Type B pancreatic cell (in vitro differentiated cells): Measurements from ENCODE around the gene ZFYVE19. TPM values are rescaled to one million over a fixed set of nuclear protein-coding genes. Genes with fewer than 3 reads are reported as not detected.

Source experiments
- DNase-seq: peaks from one replicate; pipeline ENCODE4 v3.0.0; 2021; ENCODE audit warnings: mixed read lengths; ENCODE audit not compliant: unreplicated experiment; ENCODE audit errors: extremely low spot score
- H3K27ac Mint-ChIP-seq: 2 replicates; pipeline ENCODE4 v1.8.0; 2021; ENCODE audit warnings: mild to moderate bottlenecking, mixed read lengths
- H3K27me3 Mint-ChIP-seq: 2 replicates; pipeline ENCODE4 v1.8.0; 2021; ENCODE audit warnings: mixed read lengths
- H3K36me3 Mint-ChIP-seq: 2 replicates; pipeline ENCODE4 v1.8.0; 2021; ENCODE audit warnings: mixed read lengths
- H3K4me1 Mint-ChIP-seq: one replicate; pipeline ENCODE4 v1.8.0; 2021; ENCODE audit warnings: mixed read lengths; ENCODE audit not compliant: unreplicated experiment
- H3K4me3 Mint-ChIP-seq: 2 replicates; pipeline ENCODE4 v1.8.0; 2021; ENCODE audit warnings: mild to moderate bottlenecking, mixed read lengths
- H3K9me3 Mint-ChIP-seq: 2 replicates; pipeline ENCODE4 v1.8.0; 2021; ENCODE audit warnings: mixed read lengths
- total RNA-seq: library from RNA; stranded (reverse); gene quantifications from 2 replicates; pipeline ENCODE4 v1.2.1, GENCODE V29; 2021; ENCODE audit warnings: low replicate concordance
- TF ChIP-seq, protein P1 (sequence below): fragments of 200-600 bp; sonication (generic); conservative IDR thresholded peaks from 2 replicates; pipeline ENCODE4 v1.5.0; 2021; ENCODE audit warnings: antibody characterized with exemption, mild to moderate bottlenecking

The ZFYVE19 gene
- total RNA-seq, 1 donor from 2014 or later: 31.6 TPM

GRCh38 chr15:40854161-40854560 lies 47.3 kb downstream of the ZFYVE19 start:
- no peak for DNase-seq
- H3K9me3 Mint-ChIP-seq: no peaks in the 10 kb centered on the region
- H3K4me1 Mint-ChIP-seq: peaks cover 25% of the 10 kb centered on the region
- TF ChIP-seq, protein P1, sequence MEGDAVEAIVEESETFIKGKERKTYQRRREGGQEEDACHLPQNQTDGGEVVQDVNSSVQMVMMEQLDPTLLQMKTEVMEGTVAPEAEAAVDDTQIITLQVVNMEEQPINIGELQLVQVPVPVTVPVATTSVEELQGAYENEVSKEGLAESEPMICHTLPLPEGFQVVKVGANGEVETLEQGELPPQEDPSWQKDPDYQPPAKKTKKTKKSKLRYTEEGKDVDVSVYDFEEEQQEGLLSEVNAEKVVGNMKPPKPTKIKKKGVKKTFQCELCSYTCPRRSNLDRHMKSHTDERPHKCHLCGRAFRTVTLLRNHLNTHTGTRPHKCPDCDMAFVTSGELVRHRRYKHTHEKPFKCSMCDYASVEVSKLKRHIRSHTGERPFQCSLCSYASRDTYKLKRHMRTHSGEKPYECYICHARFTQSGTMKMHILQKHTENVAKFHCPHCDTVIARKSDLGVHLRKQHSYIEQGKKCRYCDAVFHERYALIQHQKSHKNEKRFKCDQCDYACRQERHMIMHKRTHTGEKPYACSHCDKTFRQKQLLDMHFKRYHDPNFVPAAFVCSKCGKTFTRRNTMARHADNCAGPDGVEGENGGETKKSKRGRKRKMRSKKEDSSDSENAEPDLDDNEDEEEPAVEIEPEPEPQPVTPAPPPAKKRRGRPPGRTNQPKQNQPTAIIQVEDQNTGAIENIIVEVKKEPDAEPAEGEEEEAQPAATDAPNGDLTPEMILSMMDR: no peak
- no peak overlapping the region for H3K4me3 Mint-ChIP-seq
- peaks cover 12% of the 10 kb centered on the region for H3K36me3 Mint-ChIP-seq
- peak overlapping the region; percentile 55 for H3K27ac Mint-ChIP-seq
- H3K27me3 Mint-ChIP-seq: no peaks in the 10 kb centered on the region

DNA sequence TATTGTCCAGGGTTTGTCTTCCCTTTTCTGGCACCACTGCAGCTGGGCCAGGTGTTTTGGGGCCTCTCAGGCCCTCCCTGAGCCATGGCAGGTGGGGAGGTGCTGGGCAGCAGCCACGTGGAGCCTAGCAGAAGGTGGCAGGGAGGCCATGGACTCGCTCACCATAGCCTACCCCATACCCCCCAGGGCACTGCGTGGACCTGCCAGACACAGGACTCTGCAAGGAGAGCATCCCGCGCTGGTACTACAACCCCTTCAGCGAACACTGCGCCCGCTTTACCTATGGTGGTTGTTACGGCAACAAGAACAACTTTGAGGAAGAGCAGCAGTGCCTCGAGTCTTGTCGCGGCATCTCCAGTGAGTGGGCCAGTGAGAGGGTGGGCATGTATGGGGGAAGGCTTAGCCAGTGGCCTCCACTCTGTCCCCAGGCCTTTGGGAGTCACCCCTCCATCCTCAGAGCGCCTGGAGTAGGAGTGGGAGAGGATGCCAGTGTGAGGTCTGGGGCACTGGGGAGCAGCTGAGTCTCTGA lies 48.9 kb downstream of the ZFYVE19 start:
- H3K27me3 Mint-ChIP-seq: no peaks in the 10 kb centered on the region
- no peaks in the 10 kb centered on the region for H3K9me3 Mint-ChIP-seq
- H3K36me3 Mint-ChIP-seq: peaks cover 12% of the 10 kb centered on the region
- no peak for DNase-seq
- peaks cover 30% of the 10 kb centered on the region for H3K4me1 Mint-ChIP-seq
- peak overlapping the region; percentile 99 for H3K27ac Mint-ChIP-seq
- H3K4me3 Mint-ChIP-seq: no peak overlapping the region
- TF ChIP-seq, protein P1: no peak

DNA sequence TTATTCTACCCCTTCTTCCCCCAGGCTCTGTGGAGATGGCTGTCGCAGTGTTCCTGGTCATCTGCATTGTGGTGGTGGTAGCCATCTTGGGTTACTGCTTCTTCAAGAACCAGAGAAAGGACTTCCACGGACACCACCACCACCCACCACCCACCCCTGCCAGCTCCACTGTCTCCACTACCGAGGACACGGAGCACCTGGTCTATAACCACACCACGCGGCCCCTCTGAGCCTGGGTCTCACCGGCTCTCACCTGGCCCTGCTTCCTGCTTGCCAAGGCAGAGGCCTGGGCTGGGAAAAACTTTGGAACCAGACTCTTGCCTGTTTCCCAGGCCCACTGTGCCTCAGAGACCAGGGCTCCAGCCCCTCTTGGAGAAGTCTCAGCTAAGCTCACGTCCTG lies 49.9 kb downstream of the ZFYVE19 start:
- Mint-ChIP-seq H3K4me1 (peaks cover 30% of the 10 kb centered on the region), H3K27me3 (no peaks in the 10 kb centered on the region), H3K36me3 (peaks cover 9% of the 10 kb centered on the region), H3K9me3 (no peaks in the 10 kb centered on the region), H3K4me3 (no peak overlapping the region), H3K27ac (peak overlapping the region; percentile 99)
- TF ChIP-seq, protein P1: no peak
- DNase-seq: no peak

DNA sequence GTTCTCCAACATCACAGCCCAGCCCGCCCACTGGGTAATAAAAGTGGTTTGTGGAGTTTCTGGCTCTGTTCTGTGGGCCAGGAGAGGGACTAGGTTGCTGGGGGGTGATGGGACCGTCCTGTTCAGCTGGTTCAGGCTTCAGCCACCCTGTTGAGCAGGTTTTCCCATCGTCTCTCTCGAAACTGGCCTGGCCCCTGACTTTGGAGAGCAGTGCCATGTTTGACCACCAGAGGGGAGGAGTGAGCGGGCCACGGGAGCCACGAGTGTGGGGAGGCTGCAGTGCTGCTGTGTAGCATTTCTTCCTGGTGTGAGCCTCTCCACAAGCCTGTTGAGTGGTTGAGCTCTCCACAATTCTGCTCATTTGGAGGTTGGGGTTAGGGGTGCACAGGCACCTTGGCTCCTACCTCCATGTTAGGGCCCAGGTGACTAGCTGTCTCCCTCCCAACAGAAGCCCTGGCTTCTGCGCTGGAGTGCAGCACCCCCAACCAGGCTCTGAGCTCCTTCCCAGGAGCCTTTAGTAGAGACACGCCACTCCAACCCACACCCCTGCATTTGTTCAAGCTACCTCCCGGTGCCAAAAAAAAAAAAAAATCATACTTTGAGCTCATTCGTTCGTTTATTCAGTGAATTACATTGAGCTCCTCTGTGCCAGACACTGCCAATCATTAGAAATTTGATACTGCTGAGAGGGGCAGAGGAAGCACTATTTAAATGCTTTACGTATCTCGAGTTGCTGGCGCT lies 50.9 kb downstream of the ZFYVE19 start:
- Mint-ChIP-seq H3K4me3 (peak overlapping the region; percentile 78), H3K27ac (peak overlapping the region; percentile 99), H3K4me1 (peaks cover 30% of the 10 kb centered on the region), H3K27me3 (no peaks in the 10 kb centered on the region), H3K36me3 (peaks cover 9% of the 10 kb centered on the region), H3K9me3 (no peaks in the 10 kb centered on the region)
- peak; percentile 95 for DNase-seq
- TF ChIP-seq, protein P1: peak; percentile 97

DNA sequence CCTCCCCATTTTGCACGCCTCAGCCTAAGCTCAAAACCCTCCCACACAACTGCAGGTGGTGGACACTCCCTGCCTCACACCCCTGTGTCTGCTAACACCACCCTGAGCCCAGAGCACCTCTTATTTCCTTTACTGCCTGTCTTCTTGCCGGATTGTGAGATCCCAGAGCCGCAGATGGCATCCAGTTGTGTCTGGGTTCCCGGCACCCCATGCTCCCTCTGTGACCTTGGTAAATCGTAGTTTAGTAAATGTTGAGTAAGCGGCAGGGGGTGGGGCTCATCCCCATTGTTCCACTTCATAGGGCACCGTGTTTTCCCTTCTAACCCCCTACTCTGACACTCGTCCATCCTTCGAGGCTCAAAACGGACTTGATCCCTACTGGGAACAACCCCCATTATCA lies 51.8 kb downstream of the ZFYVE19 start:
- H3K4me1 Mint-ChIP-seq: peaks cover 30% of the 10 kb centered on the region
- no peaks in the 10 kb centered on the region for H3K9me3 Mint-ChIP-seq
- H3K36me3 Mint-ChIP-seq: peaks cover 9% of the 10 kb centered on the region
- no peak for DNase-seq
- TF ChIP-seq, protein P1: no peak
- H3K27ac Mint-ChIP-seq: peak overlapping the region; percentile 99
- peak overlapping the region; percentile 65 for H3K4me3 Mint-ChIP-seq
- no peaks in the 10 kb centered on the region for H3K27me3 Mint-ChIP-seq
